Activated CD8-positive, alpha-beta memory T cell treated with anti-CD3 and anti-CD28 coated beads, Interleukin-2, amount 50 U/mL, for 48 hours (primary cell): ENCODE data around the gene ZNF212.
A peak's percentile ranks its signal among the peaks of the same experiment; 100 is the strongest.
"Not testable (repeated sequence)": the region's sequence is repeated elsewhere in the genome, so short reads cannot be mapped to it uniquely, and the experiment has no call there.

Experiments used
- DNase-seq: peaks from one replicate; pipeline ENCODE4 v3.0.0-alpha.2; 2020

ZNF212 gene

DNA sequence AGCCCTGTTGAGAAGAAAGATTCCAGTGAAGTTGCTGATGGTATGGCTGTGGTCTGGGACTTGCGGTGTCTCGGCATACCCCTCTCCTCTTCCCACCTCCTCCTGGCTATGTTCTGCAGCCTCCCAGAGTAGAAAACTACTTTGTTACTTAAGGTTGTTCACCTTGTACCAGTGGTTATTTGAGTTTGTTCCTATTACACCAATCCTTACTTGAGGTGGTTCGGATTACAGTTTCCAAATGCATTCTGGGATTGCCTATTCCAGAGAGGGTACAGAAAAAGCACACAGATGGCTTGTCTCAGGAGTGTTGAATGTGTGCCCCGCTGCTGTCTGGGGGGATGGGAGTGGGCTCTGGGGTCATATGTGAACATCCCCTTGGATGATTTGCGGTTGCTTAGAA, 15.7 kb downstream of the ZNF212 start:
- DNase-seq, result no peak

DNA sequence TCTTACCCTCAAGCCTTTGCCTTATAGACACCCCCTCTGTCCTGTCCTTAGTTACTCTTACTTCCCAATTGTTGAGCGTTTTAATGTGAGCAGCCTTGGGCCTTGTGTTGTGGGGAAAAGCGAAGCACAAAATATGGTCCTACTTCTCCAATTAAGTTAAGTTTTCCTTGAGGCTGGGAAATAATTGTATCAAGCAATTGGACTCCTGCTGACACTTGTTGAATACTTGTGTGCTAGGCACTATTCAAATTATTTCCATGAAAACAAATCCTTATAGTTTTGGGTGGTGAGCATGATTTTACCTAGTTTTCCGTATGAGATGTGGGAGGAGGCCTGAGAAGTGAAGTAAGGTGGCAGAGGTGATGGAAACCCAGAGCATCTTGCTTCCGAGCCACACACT, 17.1 kb downstream of the ZNF212 start:
- no peak for DNase-seq

DNA sequence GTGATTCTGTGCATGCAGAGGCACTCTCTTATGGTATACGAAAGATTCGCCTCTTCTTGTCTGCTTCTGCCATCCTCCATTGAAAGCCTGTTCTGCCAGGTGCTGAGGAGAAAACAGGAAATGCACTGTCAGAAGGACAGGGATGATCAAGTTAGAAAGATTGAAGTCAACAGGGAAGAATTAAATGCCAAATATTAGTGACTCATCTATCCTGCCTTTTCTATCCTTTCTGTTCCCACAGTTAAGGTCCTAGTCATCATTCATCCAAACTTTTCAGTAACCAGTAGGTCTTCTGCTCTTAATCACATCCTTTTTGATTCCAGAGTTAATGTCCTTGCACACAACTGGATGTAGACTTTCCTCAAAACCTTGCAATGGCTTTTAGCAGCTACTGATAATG, 17.7 kb downstream of the ZNF212 start:
- no peak for DNase-seq

DNA sequence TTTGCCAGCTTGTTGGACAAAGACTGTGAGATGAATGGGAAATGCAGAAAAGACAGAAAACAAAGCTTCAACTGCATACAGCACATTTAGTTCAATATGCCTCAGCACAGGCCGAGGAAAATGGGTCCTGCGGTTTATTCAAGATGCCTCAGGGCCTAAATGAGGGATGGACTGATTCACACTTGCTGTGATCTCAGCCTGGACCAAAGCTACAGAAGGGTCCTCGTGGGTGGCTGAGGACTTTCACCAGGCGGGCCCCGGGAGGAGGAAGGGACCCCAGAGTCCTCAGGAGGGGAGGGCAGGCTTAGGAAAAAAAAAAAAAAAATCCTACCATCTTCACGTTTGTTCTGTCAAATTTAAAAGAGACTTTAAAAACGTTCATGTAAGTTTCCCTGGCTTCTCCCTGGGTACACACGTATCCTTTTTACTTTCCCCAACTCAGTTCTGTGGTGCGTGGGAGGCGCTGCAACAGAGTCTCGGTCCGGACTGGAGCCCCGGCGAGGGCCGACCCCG, 21.9 kb downstream of the ZNF212 start:
- no peak for DNase-seq

DNA sequence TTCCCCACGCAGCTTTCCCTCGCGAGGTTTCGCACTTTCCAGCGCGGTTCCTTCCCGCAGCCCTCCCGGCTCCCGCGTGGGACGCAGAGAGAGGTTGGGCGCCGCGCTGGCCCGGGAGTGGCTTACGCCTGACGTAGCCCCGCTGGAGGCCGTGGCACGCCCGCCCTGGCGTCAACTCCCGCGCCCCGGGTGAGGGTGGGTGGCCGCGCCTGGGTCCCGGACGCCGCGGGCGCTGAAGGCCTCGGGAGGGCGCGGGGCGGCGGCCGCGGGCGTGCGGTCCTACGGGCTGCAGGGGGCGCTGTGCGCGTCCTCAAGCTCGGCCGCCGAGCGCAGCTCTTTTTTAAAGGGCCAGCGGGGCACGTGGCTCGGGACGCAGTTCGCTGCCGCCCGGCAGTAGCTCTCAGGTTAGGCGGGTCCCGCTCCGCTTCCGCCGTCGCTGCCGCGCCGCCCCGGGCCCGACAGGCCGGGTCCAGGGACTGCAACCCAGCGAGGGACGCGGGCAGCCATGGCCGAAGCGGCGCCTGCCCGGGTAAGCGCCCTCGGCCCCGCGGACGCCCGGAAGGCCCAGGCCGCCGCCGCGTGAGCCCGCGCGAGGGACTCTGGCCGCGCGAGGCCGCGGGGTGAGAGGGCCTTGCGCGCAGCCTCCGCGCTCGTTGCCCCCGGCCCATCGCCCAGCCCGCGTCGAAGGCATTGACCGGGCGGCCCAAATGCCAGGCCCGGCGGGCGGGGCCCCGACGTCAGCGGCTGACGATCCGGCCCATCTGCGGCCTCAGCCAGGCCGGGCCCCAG, 22.6 kb downstream of the ZNF212 start, which contains the start of gene ZNF783:
TSS of gene ZNF783 (plus strand) at position 368 of the 789 bp plus-strand sequence. CDS start at position 506, 138 bp downstream.
- peak; percentile 92 for DNase-seq

DNA sequence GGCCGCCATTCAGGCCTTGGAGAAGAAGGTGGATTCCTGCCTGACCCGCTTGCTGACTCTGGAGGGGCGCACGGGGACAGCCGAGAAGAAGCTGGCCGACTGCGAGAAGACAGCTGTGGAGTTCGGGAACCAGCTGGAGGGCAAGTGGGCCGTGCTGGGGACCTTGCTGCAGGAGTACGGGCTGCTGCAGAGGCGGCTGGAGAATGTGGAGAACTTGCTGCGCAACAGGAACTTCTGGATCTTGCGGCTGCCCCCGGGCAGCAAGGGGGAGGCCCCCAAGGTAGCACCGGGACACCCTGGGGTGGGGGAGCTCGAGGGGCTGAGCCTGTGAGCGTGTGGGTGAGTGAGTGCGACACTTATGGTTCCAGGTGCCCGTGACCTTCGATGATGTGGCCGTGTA, 27.0 kb downstream of the ZNF212 start:
- no peak for DNase-seq

DNA sequence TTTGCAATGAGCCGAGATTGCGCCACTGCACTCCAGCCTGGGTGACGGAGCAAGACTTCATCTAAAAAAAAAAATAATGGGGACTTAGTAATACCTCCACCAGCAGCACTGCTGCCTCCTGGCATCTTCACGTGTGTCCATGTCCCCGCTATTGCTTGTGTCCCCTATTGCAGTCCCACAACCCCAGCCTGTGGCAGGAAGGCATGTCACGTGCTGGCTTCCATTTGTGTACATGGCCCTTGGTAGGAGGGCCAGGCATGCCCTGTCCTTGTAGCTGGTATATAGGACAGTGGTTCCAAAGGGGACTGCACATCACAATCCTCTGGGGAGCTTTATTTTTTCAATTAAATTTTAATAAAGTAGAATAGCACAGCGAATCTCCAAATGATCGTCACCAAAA, 28.3 kb downstream of the ZNF212 start:
- no peak for DNase-seq

DNA sequence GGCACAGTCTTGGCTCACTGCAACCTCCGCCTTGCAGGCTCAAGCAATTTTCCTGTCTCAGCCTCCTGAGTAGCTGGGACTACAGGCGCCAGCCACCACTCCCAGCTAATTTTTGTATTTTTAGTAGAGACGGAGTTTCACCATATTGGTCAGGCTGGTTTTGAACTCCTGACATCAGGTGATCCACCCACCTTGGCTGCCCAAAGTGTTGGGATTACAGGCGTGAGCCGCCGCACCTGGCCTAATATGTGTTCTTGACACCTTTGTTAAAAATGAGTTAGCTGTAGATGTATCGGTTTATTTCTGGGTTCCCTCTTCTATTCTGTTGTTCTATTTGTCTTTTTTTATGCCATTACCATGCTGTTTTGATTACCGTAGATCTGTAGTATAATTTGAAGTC, 35.0 kb downstream of the ZNF212 start:
- DNase-seq, result not testable (repeated sequence)

DNA sequence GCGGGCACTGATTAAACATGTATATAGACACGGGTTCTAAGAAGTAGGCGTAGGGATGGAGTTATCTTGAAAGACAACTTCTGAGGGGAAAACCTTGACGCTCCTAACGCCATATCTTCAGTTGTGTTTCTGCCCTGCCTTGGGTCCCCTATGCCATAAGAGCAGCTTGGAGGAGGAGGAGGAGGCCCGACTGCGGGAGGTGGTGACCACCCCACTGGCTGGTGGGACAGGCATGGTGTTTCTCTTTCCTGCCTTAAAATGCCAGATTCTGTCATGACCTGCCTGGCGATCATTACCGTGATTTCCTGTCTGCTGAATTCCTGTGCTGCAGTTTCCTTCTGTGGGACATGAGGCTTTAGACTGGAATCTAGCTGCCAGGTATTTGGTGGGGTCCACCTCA, 38.4 kb downstream of the ZNF212 start:
- DNase-seq, result no peak

DNA sequence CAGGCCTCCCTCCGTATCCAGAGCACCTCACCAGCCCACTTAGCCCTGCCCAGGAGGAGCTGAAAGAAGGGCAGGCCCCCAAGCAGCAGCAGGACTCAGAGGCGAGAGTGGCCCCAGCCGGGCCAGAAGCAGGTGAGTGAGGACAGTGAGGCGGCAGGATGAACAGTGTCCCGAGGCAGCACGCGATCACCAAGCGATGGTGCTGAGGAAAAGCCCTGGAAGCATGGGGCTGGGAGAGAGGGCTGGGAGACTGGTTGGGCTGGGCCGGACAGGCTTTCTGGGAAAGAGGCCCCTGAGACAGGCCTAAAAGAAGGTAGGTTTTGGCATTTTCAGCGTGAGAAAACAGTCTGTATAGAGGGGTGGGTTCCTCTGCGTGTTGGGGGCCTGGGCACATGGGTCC, 38.9 kb downstream of the ZNF212 start:
- DNase-seq, result no peak

DNA sequence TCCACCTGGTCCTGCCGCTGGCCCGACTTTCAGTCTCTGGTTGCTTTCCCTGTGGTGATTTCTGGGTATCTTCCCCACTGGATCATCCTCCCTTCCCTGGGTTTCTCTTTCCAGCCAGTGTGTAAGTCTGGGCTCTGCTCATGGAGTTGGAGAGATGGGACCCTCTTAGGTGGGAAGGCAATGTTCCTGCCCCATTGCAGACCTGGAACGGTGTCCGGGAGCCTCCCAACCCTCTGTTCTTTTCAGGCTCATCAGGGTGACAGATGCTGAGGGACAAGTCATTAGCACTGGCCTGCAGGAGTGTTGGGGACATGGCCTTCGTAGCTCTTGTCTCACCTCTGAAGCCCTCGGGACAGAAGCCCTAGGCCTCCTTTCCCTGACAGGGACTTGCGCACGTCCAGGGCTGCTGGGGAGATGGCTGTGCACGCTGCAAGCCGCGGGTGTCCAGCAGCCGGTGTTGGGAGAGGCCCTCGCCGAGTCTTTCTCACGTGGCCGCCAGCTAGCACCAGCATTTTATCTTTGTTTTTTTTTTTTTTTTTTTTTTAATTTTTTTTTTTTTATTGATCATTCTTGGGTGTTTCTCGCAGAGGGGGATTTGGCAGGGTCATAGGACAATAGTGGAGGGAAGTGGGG, 39.8 kb downstream of the ZNF212 start:
- no peak for DNase-seq

DNA sequence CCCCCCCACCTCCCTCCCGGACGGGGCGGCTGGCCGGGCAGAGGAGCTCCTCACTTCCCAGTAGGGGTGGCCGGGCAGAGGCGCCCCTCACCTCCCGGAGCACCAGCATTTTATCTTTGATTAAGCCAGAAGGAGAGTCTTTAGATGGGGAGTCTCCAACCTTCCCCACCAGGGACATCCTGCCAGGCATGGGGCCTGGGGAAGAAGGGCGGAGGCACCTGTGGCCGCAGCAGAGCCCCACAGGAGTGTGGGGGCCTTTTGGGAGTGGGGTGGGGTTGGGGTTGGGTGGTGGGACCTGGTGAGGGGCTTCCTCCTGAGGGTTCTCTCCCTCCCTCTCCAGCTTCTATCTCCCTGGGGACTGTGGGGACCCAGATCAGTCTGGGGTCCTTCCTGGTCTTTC, 40.7 kb downstream of the ZNF212 start:
- no peak for DNase-seq

DNA sequence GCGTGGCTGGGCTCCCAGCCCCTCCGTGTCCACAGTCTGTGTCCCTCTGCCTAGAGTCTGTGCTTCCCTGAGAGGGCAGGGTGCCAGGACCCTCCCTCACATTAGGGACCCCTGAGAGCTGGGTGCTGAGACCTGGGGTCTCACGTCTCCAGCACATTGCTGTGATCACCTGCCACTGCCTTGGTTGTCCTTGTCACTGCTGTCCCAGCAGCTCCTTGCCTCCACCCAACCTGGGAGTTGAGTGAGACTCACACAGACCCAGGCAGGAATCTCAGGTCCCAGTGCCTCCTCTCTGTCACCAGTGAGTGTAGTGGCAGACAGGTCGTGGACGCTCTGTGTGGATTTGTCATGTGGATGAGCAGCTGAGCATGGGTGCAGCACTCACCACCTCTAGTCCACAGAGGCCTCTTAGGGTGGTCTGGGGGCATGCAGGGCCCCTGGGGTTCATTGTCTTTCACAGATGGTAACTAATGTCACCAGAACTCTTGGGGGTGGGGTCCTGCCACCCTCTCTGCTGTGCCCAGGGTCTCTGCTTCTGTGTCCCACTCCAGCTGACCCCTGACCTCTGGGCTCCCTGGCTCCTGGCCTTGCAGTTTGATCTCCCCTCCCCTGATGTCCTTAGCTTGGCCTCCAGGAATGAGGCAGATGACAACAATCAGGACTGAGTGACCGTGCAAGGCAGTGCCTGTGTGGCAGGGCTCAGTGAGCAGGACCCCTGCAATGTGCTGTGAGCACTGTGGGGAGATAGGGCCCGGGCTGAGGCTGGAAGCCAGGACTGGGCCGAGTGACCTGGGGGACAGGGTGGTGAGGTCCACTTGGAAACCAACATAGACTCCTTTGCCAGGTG, 41.4 kb downstream of the ZNF212 start:
- no peak for DNase-seq

DNA sequence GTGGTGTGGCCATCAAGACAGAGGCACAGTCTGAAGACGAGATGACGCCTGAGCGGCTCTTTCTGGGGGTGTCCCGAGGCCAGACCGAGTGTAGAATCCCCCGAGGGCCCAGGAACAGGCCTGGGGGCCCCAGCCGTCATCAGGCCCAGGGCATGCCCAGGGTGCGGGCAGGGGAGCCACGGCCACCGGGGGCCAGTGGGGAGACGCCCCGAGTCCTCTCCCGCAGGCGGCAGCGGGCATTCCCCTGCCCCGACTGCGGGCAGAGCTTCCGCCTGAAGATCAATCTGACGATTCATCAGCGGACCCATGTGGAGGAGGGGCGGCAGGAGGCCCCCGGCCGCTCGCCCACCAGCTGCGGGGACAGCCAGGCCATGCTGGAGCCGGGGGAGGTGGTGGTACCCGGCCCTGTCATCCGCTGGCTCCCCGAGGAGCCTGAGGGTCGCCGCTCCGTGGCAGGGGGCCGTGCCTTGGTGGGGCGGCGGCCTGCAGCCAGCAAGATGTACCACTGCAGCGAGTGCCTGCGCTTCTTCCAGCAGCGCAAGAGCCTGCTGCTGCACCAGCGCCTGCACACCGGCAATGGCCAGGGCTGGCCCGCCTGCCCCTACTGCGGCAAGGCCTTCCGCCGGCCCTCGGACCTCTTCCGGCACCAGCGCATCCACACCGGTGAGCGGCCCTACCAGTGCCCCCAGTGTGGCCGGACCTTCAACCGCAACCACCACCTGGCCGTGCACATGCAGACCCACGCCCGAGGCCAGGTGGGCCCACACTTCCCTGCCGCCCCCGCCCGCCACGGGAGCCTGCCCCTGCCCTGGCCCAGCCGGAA, 42.3 kb downstream of the ZNF212 start:
- no peak for DNase-seq

DNA sequence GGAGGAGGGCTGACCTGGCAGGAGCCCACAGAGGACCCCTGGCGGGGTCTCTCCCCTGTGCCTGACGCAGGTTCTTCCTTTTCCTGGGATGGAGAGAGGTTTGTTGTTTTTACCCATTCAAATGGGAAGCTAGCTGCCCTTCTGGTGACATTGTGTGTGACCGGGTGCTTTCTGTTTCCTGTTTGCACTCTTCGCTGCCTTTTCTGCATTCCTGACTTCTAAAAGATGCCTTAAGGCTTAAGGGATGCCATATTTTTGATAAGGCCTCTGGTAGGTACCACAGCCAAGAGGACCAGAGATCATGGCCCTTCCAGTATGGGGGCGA, 42.8 kb downstream of the ZNF212 start:
- DNase-seq, result no peak

DNA sequence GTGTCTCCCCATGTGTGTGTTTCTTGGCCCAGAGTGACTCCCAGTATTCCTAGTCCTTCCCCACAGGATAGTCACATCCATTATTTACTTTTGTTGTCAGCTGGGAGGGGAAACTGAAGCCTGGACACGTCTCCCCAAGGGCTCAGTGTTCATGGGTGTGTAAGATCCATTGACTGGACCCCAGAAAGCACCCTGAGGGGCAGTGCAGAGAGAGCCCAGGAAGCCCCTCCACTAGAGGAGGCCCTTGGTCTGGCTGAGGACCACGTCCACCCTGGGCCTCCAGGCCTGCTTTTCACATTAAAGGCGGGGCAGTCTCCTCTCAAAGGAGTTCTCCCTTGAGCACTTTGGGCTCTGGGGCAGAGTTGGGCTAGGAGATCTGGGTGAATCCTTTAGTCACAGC, 43.9 kb downstream of the ZNF212 start:
- DNase-seq, result no peak

DNA sequence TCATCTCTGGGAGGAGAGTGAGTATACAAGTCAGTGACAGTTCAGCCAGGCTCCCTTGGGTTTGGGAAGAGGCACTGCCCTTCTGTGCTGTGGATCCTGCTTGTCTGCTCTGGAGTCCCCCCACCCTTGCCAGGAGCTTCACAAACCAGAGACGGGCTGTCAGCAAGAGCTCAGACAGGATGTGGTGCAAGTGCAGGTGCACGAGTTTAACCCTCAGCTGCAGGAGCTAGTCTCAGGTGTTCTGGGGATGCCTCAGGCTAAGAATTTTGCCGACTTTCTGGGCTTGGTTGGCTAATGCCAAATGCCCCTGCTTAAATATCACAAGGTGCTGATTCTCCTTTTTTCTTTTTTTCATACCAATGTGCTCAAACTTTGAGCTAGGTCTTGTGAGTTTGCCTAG, 44.9 kb downstream of the ZNF212 start:
- no peak for DNase-seq

DNA sequence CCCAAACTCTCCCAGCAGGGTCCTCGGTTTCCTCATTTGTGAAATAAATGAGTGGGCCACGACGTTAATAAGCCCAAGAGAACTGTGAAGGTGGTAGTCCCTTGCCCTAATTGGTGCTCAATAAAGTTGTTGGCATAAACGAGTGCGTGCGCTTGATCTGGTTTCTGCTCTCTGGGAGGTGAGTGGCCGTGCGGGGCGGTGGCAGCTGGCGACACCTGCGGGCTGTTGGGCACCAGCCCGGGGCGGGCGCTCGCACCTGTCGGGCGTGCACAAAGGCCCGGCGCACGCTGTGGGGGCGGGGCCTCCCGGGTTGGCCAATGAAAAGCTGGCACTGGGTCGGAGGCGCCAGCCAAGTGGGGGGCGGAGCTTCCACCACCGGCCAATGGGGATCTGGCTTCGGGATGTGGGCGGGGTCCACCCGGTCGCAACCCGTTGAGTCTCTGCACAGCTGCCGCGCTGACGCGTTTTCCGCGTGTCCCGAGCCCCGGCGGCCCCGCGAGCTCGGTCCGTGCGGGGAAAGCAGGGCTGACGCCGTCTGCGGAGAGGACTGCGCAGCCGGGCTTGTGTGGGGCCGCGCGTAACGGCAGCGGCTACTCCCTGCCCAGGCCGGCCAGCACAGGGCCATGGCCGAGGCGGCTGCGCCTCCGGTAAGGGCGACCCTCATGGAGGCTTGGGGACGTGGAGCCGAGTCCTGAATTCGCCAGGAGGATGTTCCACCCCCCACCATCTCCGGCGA, 45.6 kb downstream of the ZNF212 start:
- DNase-seq, result peak; percentile 98

DNA sequence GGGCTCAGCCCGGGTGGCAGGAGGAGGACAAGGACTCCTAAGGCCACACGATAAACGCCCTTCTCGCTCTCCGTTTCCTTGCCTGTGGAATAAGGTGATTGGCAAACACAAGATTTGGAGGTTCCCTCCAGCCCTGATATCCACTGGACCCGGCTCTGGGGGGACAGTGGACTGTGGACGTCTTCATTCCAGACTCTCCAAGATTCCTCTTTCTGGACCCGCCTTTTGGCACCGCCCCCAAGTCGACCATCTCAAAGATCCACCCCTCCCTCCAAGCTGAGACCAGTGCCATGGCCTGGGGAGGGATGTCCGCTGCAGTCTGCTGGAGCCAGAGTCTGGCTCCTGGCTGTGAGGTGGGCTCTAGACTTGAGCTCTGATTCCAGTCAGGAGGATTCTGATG, 46.2 kb downstream of the ZNF212 start:
- no peak for DNase-seq

DNA sequence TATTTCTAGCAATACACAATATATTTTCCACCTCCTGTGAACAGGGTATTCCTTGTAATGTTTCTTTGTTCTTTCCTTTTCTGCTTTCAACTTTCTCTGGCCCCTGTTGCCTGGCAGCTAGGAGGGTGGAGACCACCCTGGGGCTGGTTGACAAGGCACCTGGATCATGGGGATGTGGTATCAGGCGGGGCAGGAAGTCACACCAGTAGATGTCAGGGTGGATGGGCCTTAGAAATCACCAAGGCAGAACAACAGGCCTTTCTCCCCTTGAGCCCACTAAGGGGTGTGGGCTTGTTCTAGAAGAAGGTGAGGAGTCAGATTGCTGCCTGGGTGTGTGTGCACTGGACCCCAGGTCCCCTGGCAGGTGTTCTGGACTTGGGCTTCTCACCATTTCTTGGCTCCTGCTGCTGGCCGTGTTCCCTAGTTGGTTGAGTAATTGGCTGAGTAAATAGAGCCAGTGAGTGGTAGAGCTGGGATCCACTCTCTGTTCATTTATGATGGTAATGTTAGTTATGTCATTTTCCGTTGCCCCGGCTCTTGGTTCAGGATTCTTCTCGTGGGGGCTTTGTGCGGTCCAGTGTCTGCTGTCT, 47.5 kb downstream of the ZNF212 start:
- no peak for DNase-seq

DNA sequence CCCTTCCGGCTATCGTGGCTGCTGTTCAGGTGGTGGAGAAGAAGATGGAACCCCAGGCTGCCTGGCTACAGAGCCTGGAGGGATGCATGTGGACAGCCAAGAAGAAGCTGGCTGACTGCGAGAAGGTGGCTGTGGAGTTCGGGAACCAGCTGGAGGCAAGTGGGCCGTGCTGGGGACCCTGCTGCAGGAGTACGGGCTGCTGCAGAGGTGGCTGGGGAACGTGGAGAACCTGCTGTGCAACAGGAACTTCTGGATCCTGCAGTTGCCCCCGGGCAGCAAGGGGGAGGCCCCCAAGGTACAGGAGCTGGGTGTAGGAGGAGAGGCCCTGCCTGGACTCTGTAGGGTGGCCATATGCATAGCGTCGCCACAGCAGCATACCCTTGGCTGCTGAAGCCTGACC, 48.2 kb downstream of the ZNF212 start:
- no peak for DNase-seq

DNA sequence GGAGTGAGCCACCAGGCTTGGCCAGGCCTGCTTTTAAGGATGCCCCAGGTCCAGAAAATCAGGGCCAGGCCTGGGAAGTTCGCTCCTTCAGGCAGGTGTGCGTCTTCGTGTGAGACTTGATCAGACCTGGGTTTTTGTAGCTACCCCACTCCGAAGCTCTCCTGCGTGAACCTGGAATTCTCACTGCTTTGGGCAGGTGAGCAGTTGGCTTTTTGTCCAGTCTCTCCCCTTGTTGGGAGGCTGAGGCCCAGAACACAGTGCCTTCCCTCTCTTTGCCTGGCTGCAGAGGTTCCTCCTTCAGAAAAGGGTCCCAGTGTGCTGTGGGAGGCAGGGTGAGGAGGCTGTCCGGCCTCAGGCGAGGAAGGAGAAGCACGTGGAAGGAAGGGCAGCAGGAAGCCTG, 49.8 kb downstream of the ZNF212 start:
- DNase-seq, result no peak
